Measurements from ENCODE around the gene ATP2B2.

DNA sequence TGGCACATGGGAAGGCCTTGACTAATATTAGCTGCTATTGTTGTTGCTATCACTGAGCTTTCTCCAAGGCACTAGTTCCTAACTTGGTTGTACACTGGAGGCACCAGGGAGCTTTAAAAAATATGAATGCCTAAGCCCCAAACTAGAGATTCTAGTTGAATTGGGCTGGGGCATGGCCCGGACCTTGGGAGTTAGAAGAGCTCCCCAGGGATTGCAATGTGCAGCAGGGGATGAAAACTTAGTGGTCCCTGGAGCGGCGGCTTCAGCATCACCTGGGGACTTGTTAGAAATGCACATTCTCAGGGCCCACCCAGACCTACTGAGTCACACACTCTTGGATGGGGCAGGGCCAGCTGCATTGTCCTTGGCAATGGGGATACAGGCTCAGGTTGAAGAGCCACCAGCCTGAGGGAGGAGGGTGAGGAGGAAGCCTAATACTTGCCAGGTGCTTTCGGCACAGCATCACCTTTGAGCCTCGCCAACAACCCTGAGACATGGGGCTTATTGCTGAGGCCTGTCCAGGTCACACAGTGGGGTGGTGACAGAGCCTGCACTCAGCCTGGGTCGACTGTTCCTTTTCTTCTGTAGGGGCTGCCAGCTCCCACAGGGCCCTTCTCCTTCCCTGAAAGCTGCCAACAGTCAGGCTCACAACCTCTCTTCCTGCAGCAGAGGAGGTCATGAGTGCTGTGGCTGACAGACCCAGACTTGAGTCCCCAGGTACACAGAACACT is 84.5 kb downstream of the ATP2B2 start:
- no peak for TF ChIP-seq POLR2A (IDR thresholded peaks at IDR 0.05; ENCODE audit: low read depth, low read length)
- TF ChIP-seq ZSCAN29 (IDR thresholded peaks at IDR 0.05) = no peak
- TF ChIP-seq DPF2 (IDR thresholded peaks at IDR 0.05) = no peak
- TF ChIP-seq YBX1 (IDR thresholded peaks at IDR 0.05) = no peak
- TF ChIP-seq, protein P1, sequence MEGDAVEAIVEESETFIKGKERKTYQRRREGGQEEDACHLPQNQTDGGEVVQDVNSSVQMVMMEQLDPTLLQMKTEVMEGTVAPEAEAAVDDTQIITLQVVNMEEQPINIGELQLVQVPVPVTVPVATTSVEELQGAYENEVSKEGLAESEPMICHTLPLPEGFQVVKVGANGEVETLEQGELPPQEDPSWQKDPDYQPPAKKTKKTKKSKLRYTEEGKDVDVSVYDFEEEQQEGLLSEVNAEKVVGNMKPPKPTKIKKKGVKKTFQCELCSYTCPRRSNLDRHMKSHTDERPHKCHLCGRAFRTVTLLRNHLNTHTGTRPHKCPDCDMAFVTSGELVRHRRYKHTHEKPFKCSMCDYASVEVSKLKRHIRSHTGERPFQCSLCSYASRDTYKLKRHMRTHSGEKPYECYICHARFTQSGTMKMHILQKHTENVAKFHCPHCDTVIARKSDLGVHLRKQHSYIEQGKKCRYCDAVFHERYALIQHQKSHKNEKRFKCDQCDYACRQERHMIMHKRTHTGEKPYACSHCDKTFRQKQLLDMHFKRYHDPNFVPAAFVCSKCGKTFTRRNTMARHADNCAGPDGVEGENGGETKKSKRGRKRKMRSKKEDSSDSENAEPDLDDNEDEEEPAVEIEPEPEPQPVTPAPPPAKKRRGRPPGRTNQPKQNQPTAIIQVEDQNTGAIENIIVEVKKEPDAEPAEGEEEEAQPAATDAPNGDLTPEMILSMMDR (IDR thresholded peaks at IDR 0.05 in 2 of 3, conservative IDR thresholded peaks at IDR 0.05 in 1 of 3; ENCODE audit: control insufficient read depth in 2 of 3, extremely low read depth in 1 of 3, insufficient read depth in 1 of 3, low read depth in 3 of 3, low read length in 3 of 3) = no peak
- TF ChIP-seq, protein P2, sequence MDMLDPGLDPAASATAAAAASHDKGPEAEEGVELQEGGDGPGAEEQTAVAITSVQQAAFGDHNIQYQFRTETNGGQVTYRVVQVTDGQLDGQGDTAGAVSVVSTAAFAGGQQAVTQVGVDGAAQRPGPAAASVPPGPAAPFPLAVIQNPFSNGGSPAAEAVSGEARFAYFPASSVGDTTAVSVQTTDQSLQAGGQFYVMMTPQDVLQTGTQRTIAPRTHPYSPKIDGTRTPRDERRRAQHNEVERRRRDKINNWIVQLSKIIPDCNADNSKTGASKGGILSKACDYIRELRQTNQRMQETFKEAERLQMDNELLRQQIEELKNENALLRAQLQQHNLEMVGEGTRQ (IDR thresholded peaks at IDR 0.05; ENCODE audit: borderline replicate concordance, low read depth, low read length) = no peak
- TF ChIP-seq NFYB (IDR thresholded peaks at IDR 0.05; ENCODE audit: insufficient read depth, low read depth, low read length) = no peak
- no peak for TF ChIP-seq ESRRA (IDR thresholded peaks at IDR 0.05; ENCODE audit: low read length)
- no peak for TF ChIP-seq HDAC6 (IDR thresholded peaks at IDR 0.05; ENCODE audit: unreplicated experiment)
- TF ChIP-seq WRNIP1 (IDR thresholded peaks at IDR 0.05; ENCODE audit: borderline replicate concordance, low read depth, low read length) = no peak
- TF ChIP-seq NFXL1 (IDR thresholded peaks at IDR 0.05; ENCODE audit: borderline replicate concordance) = no peak
